PFSK-1 (cell line): ENCODE data around the gene PRMT3.

Source experiments
- FOXP2 ChIP-seq: optimal IDR thresholded peaks from 2 replicates; pipeline ENCODE3; 2011; ENCODE audit warnings: borderline replicate concordance, control low read depth, inconsistent platforms; ENCODE audit not compliant: insufficient read depth; ENCODE audit errors: extremely low read length, extremely low read depth
- POLR2AphosphoS5 ChIP-seq: IDR thresholded peaks from 2 replicates; pipeline ENCODE4 v1.6.1; 2012; ENCODE audit warnings: low read depth, mild to moderate bottlenecking, control low read depth, low read length, moderate library complexity
- SIN3A ChIP-seq: IDR thresholded peaks from 2 replicates; pipeline ENCODE4 v1.6.1; 2012; ENCODE audit warnings: mild to moderate bottlenecking, low read length, moderate library complexity, borderline replicate concordance; ENCODE audit not compliant: insufficient read depth
- TAF1 ChIP-seq: IDR thresholded peaks from 2 replicates; pipeline ENCODE4 v1.6.1; 2012; ENCODE audit warnings: low read length, control low read depth, borderline replicate concordance; ENCODE audit not compliant: insufficient read depth
- TF ChIP-seq, protein P1 (sequence below), 2 experiments: IDR thresholded peaks; 2 replicates each; pipeline versions ENCODE4 v1.6.1 to v1.8.0; 2011 to 2012; ENCODE audit warnings: low read depth in 2 of 2, low read length in 2 of 2, control low read depth in 1 of 2, inconsistent platforms in 1 of 2, mild to moderate bottlenecking in 1 of 2, moderate library complexity in 1 of 2; ENCODE audit not compliant: insufficient read depth in 1 of 2

The PRMT3 gene

DNA sequence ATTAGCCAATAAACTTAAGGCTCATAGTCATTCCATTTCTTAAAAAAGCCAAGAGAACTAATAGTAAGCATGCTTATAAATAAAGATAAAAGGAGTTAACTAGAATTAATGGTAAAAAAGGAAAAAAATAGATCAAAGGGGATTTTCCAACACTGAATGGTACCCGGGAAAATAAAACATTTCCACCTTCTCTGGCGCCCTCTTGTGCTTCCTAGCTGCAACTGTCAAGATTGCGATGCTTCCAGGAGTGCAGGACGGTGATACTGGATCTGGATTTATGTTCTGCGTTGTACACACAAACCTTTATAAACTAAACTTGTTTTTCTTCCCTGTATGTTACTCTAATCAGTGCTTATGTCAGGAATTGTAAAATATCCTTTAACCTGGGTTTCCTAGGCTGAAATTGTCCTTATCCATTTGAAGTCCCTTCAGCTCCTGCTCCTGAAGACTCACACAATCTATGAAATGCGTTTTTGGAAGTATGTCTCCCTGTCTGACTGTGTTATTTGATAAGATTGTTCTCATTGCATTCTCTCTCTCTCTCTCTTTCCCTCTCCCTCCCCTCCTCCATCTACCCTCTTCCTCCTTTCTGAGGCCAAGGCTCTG, 33.6 kb upstream of the PRMT3 start:
- TF ChIP-seq SIN3A (no peak), FOXP2 (no peak), POLR2AphosphoS5 (no peak), TAF1 (no peak)
- TF ChIP-seq, protein P1, sequence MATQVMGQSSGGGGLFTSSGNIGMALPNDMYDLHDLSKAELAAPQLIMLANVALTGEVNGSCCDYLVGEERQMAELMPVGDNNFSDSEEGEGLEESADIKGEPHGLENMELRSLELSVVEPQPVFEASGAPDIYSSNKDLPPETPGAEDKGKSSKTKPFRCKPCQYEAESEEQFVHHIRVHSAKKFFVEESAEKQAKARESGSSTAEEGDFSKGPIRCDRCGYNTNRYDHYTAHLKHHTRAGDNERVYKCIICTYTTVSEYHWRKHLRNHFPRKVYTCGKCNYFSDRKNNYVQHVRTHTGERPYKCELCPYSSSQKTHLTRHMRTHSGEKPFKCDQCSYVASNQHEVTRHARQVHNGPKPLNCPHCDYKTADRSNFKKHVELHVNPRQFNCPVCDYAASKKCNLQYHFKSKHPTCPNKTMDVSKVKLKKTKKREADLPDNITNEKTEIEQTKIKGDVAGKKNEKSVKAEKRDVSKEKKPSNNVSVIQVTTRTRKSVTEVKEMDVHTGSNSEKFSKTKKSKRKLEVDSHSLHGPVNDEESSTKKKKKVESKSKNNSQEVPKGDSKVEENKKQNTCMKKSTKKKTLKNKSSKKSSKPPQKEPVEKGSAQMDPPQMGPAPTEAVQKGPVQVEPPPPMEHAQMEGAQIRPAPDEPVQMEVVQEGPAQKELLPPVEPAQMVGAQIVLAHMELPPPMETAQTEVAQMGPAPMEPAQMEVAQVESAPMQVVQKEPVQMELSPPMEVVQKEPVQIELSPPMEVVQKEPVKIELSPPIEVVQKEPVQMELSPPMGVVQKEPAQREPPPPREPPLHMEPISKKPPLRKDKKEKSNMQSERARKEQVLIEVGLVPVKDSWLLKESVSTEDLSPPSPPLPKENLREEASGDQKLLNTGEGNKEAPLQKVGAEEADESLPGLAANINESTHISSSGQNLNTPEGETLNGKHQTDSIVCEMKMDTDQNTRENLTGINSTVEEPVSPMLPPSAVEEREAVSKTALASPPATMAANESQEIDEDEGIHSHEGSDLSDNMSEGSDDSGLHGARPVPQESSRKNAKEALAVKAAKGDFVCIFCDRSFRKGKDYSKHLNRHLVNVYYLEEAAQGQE (IDR thresholded peaks at IDR 0.05; ENCODE audit: insufficient read depth in 1 of 2, low read depth in 2 of 2, low read length in 2 of 2) = no peak

DNA sequence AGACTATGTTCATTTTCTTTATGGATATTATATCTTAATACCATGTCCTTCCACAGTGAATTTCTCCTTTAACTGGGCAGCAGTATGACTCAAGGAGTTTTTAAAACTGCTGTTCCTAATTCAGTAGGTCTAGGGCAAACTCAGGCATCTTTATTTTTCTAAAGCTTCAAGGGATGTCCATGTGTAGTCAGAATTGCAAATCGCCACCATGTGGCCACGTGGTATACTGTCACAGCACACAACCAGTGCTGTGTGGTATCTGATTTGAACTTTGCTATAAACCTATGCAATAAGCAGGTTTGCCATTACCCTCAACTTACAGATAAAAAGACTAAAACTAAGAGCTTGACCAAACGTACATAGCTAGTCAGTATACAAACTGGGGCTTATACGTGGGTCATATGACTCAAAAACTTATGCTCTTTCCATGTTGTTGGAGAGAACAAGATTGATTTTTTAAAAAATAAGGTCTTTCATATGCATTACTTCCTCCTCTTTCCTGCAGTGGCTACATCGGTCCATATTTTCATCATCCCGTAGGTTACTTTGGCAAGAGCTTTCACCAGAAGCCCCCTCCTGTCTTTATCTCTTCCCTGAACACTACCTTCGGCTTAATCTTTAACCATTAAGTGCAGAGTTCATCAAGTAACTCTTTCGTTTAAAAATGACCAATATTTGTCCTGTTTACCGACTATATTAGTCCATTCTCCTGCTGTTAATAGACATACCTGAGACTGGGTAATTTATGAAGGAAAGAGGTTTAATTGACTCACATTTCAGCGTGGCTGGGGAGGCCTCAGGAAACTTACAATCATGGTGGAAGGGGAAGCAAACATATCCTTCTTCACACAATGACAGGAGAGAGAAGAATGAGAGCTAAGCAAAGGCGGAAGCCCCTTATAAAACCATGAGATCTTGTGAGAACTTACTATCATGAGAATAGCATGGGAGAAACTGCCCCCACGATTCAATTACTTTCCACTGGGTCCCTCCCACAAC, 32.0 kb upstream of the PRMT3 start:
- TF ChIP-seq POLR2AphosphoS5 (no peak), SIN3A (no peak), TAF1 (no peak), FOXP2 (no peak)
- TF ChIP-seq, protein P1 (IDR thresholded peaks at IDR 0.05; ENCODE audit: insufficient read depth in 1 of 2, low read depth in 2 of 2, low read length in 2 of 2) = no peak

DNA sequence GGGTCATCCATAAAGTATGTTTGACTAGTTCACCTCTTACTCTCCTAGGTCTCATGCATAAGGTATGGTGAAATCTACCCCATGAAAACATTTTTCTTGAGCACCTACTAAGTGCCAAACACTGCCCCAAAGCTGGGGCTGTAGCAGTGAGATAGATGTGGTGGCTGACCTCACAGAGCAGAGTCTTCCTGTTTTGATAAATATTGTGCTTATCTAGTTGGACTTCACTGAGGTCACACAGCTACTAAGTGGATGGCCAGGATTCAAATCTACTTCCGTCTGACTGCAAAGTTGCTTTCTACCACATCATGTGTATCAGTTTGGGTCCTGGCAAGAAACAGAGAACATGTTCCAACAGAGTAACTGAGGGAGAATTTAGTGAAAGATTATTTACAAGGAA, 30.4 kb upstream of the PRMT3 start:
- no peak for TF ChIP-seq POLR2AphosphoS5
- TF ChIP-seq, protein P1 (IDR thresholded peaks at IDR 0.05; ENCODE audit: insufficient read depth in 1 of 2, low read depth in 2 of 2, low read length in 2 of 2) = no peak
- TF ChIP-seq FOXP2 = no peak
- no peak for TF ChIP-seq SIN3A
- TF ChIP-seq TAF1 = no peak

DNA sequence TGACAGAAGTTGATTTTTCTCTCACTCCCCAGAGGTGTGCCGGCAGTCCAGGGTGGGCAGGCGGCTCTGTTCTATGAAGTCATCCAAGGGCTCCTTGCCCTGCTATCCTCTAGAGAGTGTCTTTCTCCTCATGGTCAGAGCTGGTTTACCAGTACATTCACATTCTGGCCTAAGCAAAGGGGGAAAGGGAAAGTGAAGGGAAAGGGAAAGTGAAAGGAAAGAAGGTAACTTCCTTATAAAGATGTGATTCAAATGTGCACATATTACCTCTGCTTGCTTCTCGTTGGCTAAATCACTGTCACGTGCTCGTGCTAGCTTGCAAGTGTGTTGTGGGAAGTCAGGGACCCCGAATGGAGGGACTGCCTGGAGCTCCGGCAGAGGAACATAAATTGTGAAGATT, 26.9 kb upstream of the PRMT3 start:
- TF ChIP-seq POLR2AphosphoS5 (no peak), TAF1 (no peak), FOXP2 (no peak), SIN3A (no peak)
- TF ChIP-seq, protein P1 (IDR thresholded peaks at IDR 0.05; ENCODE audit: insufficient read depth in 1 of 2, low read depth in 2 of 2, low read length in 2 of 2) = no peak
